Fibroblast of mammary gland (primary cell): Measurements from ENCODE around the gene C2CD2.

Experiments used
- DNase-seq: peaks from one replicate; pipeline ENCODE4 v3.0.0-alpha.2; 2010; ENCODE audit warnings: low read depth
- H3K4me3 ChIP-seq: 2 replicates; pipeline ENCODE4 v1.5.1; 2011; ENCODE audit warnings: low read depth, mild to moderate bottlenecking, low read length, moderate library complexity; ENCODE audit not compliant: control insufficient read depth
- TF ChIP-seq, protein P1 (sequence below): conservative IDR thresholded peaks from 2 replicates; pipeline ENCODE4 v1.5.1; 2011; ENCODE audit warnings: low read depth, low read length, inconsistent platforms; ENCODE audit not compliant: control insufficient read depth, insufficient read depth

The C2CD2 gene

DNA sequence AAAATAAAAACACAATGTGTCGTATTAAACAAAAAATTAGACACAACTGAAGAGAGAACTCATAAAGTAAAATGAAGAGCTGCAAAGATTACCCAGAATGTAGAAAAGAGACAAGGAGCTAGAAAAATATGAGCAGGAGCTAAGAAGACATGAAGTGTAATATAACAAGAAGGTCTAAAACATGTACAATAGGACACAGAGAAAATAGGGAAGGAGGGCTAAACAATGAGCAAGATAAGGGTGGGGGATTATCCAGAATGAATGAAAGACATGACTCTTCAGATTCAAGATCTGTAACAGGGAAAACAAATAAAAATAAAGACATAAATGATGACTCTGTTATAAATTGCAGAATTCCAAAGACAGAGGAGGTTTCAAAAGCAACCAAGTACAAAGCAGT lies 112.9 kb downstream of the C2CD2 start:
- H3K4me3 ChIP-seq = no peak overlapping the region
- no peak for DNase-seq
- TF ChIP-seq, protein P1, sequence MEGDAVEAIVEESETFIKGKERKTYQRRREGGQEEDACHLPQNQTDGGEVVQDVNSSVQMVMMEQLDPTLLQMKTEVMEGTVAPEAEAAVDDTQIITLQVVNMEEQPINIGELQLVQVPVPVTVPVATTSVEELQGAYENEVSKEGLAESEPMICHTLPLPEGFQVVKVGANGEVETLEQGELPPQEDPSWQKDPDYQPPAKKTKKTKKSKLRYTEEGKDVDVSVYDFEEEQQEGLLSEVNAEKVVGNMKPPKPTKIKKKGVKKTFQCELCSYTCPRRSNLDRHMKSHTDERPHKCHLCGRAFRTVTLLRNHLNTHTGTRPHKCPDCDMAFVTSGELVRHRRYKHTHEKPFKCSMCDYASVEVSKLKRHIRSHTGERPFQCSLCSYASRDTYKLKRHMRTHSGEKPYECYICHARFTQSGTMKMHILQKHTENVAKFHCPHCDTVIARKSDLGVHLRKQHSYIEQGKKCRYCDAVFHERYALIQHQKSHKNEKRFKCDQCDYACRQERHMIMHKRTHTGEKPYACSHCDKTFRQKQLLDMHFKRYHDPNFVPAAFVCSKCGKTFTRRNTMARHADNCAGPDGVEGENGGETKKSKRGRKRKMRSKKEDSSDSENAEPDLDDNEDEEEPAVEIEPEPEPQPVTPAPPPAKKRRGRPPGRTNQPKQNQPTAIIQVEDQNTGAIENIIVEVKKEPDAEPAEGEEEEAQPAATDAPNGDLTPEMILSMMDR = no peak

DNA sequence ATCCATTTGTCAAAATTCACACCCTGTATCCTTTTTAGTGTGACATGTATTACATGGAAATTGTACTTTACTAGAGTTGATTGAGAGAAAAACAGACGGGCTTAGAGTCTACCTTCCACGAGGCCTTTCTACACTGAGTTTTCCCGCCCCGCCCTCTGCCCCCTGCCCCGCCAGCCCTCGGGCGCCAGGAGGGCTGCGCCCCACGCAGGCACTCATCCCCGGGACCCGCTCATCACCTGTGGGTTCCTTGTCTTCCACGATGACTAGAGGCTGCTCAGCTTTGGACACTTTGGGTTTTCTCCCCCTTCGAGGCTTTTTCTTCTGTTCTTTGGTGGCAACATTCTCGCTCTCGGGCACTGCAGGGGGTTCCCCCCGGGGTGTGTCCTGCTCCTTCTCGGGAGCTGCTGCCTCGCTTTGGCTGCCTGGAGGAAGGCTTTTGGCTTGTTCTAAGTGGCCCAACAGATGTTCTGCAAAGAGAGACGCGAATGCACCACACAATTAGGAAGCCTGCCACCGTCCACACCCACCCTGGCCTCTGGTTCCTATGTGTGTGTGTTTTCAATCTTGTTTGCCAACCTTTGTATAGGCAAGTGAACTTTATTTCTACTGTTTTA lies 114.3 kb downstream of the C2CD2 start:
- TF ChIP-seq, protein P1 = no peak
- no peak overlapping the region for H3K4me3 ChIP-seq
- no peak for DNase-seq

DNA sequence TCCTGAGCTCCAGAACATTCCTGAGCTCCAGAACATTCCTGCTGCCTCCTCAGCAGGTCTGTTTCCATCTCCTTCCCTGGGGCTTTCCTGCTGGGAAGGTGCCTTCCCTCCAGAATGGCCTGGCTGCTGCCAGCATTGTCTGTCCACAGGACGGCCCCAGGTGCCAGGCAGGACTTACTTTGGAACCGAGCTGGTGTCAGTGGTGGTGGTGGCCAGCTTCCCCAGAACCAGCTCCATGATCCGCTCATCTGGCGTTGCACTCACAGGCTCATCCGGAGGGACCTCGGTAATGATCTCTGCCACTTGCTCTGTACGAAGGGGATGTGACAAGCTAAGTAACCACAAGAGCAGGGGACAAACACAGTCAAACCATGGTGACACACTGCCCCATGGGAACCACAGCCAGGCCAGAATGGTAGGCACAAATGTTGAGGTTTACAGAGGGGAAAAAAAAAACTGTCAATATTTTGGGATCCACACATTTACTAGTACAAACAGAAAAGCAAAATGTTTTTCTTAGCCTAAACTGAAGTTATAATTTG lies 116.0 kb downstream of the C2CD2 start:
- no peak for DNase-seq
- TF ChIP-seq, protein P1 = no peak
- no peak overlapping the region for H3K4me3 ChIP-seq

DNA sequence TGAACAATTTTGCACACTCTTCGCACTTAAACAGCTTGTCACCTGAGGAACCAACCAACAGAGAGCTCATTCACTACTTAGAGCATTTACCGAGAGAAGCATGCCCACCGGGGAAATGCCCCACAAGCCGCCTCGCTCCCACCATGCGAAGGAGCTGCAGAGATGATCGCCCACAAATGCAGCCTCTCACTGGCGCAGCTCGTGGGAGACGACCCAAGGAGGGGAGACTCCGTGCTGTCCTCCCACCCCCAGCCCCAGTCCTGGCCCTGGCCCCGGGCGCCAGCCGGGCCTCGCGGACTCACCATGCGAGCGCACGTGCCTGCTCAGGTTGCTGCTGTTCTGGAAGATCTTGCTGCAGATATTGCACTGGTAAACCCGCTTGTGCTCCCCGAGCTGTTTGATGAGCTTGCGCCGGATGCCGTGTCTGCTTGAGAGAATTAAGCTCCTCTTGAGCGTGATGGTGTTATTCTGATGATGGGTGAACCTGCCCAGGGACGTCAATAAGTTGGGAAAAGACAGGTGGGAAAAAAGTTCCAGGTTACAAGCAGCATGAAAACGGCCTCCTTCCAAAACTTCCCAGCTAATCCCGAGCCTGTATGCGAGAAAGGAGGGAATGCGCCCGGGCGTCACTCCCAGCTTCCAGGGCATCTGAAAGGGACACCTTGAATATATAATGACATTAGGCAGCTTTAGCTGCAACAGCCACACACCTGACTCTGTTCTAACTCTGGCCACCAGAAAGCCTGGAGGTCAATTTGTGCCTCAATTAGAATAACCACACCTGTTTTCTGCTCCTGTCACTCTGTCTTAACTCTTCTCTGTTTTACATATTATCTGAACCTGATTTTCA lies 117.4 kb downstream of the C2CD2 start:
- no peak overlapping the region for H3K4me3 ChIP-seq
- TF ChIP-seq, protein P1 = no peak
- no peak for DNase-seq

DNA sequence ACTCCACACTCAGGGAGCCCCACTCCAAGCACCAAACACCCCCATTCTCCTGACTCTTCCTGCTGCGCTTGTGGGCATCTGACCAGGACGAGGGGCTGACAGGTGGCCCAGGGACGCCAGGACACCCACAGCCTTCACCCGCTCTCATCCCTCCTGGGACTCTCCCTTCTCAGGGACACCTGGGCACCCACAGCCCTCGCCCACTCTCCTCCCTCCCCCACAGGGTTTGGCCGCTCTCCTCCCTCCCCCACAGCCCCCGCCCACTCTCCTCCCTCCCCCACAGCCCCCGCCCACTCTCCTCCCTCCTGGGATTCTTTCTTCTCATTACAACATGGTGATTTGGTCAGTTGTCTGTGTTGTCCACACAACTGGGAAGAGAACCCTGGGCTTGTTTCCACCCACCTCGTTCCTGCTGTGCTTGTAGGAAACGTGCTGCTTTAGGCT lies 118.1 kb downstream of the C2CD2 start:
- no peak overlapping the region for H3K4me3 ChIP-seq
- TF ChIP-seq, protein P1 = no peak
- DNase-seq = no peak
